HepG2 (cell line): Measurements from ENCODE around the gene SH3GL1. TPM values are rescaled to one million over a fixed set of nuclear protein-coding genes. Genes with fewer than 3 reads are reported as not detected.
A peak's percentile ranks its signal among the peaks of the same experiment; 100 is the strongest.

ENCODE experiments used
- ATAD3A ChIP-seq: sonication (generic); formaldehyde crosslinking; IDR thresholded peaks from 2 replicates; pipeline ENCODE4 v1.4.0; 2020; ENCODE audit warnings: missing genetic modification reagents
- BORCS8-MEF2B ChIP-seq: sonication (generic); formaldehyde crosslinking; IDR thresholded peaks from 2 replicates; pipeline ENCODE4 v1.8.0; 2022; ENCODE audit warnings: mild to moderate bottlenecking, missing genetic modification reagents
- CBX2 ChIP-seq, 2 experiments: fragments of 200-600 bp in 1 of 2; sonication (generic); formaldehyde crosslinking in 1 of 2; IDR thresholded peaks; 2 replicates each; pipeline versions ENCODE4 v1.7.0 to v1.8.1; 2018 to 2022; ENCODE audit warnings: low read depth in 2 of 2, low read length in 1 of 2, mild to moderate bottlenecking in 1 of 2, missing genetic modification reagents in 1 of 2
- CREM ChIP-seq, 2 experiments: sonication (generic) in 1 of 2; formaldehyde crosslinking in 1 of 2; IDR thresholded peaks; 2 replicates each; pipeline versions ENCODE4 v1.4.0 to v1.6.1; 2016 to 2020; ENCODE audit warnings: antibody characterized with exemption in 1 of 2, mild to moderate bottlenecking in 1 of 2, missing genetic modification reagents in 1 of 2
- FOSL2 ChIP-seq: sonication (generic); formaldehyde crosslinking; IDR thresholded peaks from 2 replicates; pipeline ENCODE4 v1.4.0; 2020; ENCODE audit warnings: missing genetic modification reagents
- FOXP1 ChIP-seq, 2 experiments: fragments of 450-650 bp in 1 of 2; IDR thresholded peaks; 2 replicates each; pipeline ENCODE4 v1.6.1; 2017 to 2018; ENCODE audit warnings: antibody characterized with exemption in 1 of 2
- HNF4A ChIP-seq: sonication (generic); formaldehyde crosslinking; IDR thresholded peaks from 2 replicates; pipeline ENCODE4 v1.4.0; 2020; ENCODE audit warnings: missing genetic modification reagents
- HOXD1 ChIP-seq: sonication (generic); formaldehyde crosslinking; IDR thresholded peaks from 2 replicates; pipeline ENCODE4 v1.5.0; 2020; ENCODE audit warnings: missing genetic modification reagents
- KDM6A ChIP-seq: IDR thresholded peaks from 2 replicates; pipeline ENCODE4 v1.6.1; 2016; ENCODE audit warnings: low read depth
- NBN ChIP-seq: fragments of 450-650 bp; conservative IDR thresholded peaks from 2 replicates; pipeline ENCODE4 v1.6.1; 2017
- NFIC ChIP-seq: IDR thresholded peaks from 2 replicates; pipeline ENCODE4 v1.6.1; 2012; ENCODE audit warnings: mild to moderate bottlenecking, low read length, inconsistent platforms
- NFKB2 ChIP-seq: sonication (generic); formaldehyde crosslinking; IDR thresholded peaks from 2 replicates; pipeline ENCODE4 v1.4.0; 2020; ENCODE audit warnings: missing genetic modification reagents, borderline replicate concordance
- NPAS2 ChIP-seq: sonication (generic); formaldehyde crosslinking; IDR thresholded peaks from 2 replicates; pipeline ENCODE4 v1.8.0; 2022; ENCODE audit warnings: mild to moderate bottlenecking, missing genetic modification reagents, borderline replicate concordance
- PRMT3 ChIP-seq: sonication (generic); formaldehyde crosslinking; IDR thresholded peaks from 2 replicates; pipeline ENCODE4 v1.8.1; 2022; ENCODE audit warnings: low read depth, mild to moderate bottlenecking, moderate library complexity, missing genetic modification reagents, borderline replicate concordance
- RFX3 ChIP-seq: IDR thresholded peaks from 2 replicates; pipeline ENCODE4 v1.6.1; 2016; ENCODE audit warnings: missing biosample characterization, missing genetic modification reagents
- SMARCC2 ChIP-seq: fragments of 450-650 bp; IDR thresholded peaks from 2 replicates; pipeline ENCODE4 v1.6.1; 2017; ENCODE audit warnings: antibody characterized with exemption, mild to moderate bottlenecking
- TCF7 ChIP-seq: sonication (generic); IDR thresholded peaks from 2 replicates; pipeline ENCODE4 v1.6.1; 2016; ENCODE audit warnings: antibody characterized with exemption, low read depth
- THAP7 ChIP-seq: sonication (generic); formaldehyde crosslinking; IDR thresholded peaks from 2 replicates; pipeline ENCODE4 v1.8.1; 2023; ENCODE audit warnings: mild to moderate bottlenecking, missing genetic modification reagents
- ZBTB1 ChIP-seq: sonication (generic); formaldehyde crosslinking; IDR thresholded peaks from 2 replicates; pipeline ENCODE4 v1.4.0; 2020; ENCODE audit warnings: missing genetic modification reagents, borderline replicate concordance
- ZBTB4 ChIP-seq: sonication (generic); formaldehyde crosslinking; IDR thresholded peaks from 2 replicates; pipeline ENCODE4 v1.4.0; 2020; ENCODE audit warnings: missing genetic modification reagents, mild to moderate bottlenecking, borderline replicate concordance
- ZNF143 ChIP-seq: sonication (generic); formaldehyde crosslinking; IDR thresholded peaks from 2 replicates; pipeline ENCODE4 v1.4.0; 2020; ENCODE audit warnings: missing genetic modification reagents
- ZNF207 ChIP-seq: fragments of 450-650 bp; IDR thresholded peaks from 2 replicates; pipeline ENCODE4 v1.6.1; 2016; ENCODE audit warnings: antibody characterized with exemption, borderline replicate concordance
- ZNF367 ChIP-seq: sonication (generic); formaldehyde crosslinking; IDR thresholded peaks from 2 replicates; pipeline ENCODE4 v1.4.0; 2020; ENCODE audit warnings: missing genetic modification reagents, borderline replicate concordance
- ZNF703 ChIP-seq: sonication (generic); formaldehyde crosslinking; IDR thresholded peaks from 2 replicates; pipeline ENCODE4 v1.5.1; 2020; ENCODE audit warnings: missing genetic modification reagents, mild to moderate bottlenecking, moderate library complexity, borderline replicate concordance
- ZNF710 ChIP-seq: sonication (generic); formaldehyde crosslinking; IDR thresholded peaks from 2 replicates; pipeline ENCODE4 v1.5.0; 2020; ENCODE audit warnings: mild to moderate bottlenecking, missing genetic modification reagents, borderline replicate concordance
- ZSCAN12 ChIP-seq: sonication (generic); formaldehyde crosslinking; IDR thresholded peaks from 2 replicates; pipeline ENCODE4 v1.9.0; 2021; ENCODE audit warnings: mild to moderate bottlenecking, missing genetic modification reagents
- polyA plus RNA-seq, 8 experiments: library from polyadenylated mRNA; depleted of rRNA in 3 of 8; stranded (reverse) in 7 of 8; unstranded in 1 of 8; fragments of >200 nt; fragmentation: Illumina TruSeq in 4 of 8; extraction: Trizol in 4 of 8; gene quantifications; 2 replicates each; pipeline versions ENCODE4 v1.2.1 to v1.2.3, GENCODE V29; 2011 to 2016; ENCODE audit warnings: low read depth in 4 of 8, missing spikeins in 1 of 8, mixed read lengths in 1 of 8; ENCODE audit not compliant: insufficient read depth in 1 of 8
- total RNA-seq, 5 experiments: library from RNA; depleted of rRNA; stranded (reverse); fragments of >200 nt; fragmentation: Illumina TruSeq; extraction: Trizol; gene quantifications; 2 replicates each; pipeline ENCODE4 v1.2.3, GENCODE V29; 2016; ENCODE audit warnings: low read depth in 1 of 5

The SH3GL1 gene
- total and polyA plus RNA-seq, 2 of the 13 experiments (the other 11 are each of a cell fraction or from before 2014, with no cell fraction given): 33.0 to 45.1 TPM

GRCh38 chr19:4374498-4375163, 25.7 kb downstream of the SH3GL1 start (continued):
- TF ChIP-seq ZBTB4 (CRISPR knock-in tag) (peak; percentile 91), CREM (IDR thresholded peaks at IDR 0.05) (no peak), CREM (CRISPR knock-in tag; IDR thresholded peaks at IDR 0.05) (no peak), KDM6A (peak; percentile 64; the same call in 1 of the 2 replicates), ZNF143 (CRISPR knock-in tag) (no peak), FOXP1 (IDR thresholded peaks at IDR 0.05) (no peak), FOXP1 (CRISPR knock-in tag; IDR thresholded peaks at IDR 0.05) (0 out of 2 replicates have a peak, but pooled peaks have one; percentile 22), PRMT3 (CRISPR knock-in tag) (no peak), SMARCC2 (no peak), RFX3 (CRISPR knock-in tag) (0 out of 2 replicates have a peak, but pooled peaks have one; percentile 24), HNF4A (CRISPR knock-in tag) (peak; percentile 60), BORCS8-MEF2B (peak; percentile 74), ZNF367 (CRISPR knock-in tag) (no peak), ZSCAN12 (CRISPR knock-in tag) (no peak), THAP7 (no peak), CBX2 (IDR thresholded peaks at IDR 0.05; ENCODE audit: low read depth, low read length) (no peak), CBX2 (CRISPR knock-in tag; IDR thresholded peaks at IDR 0.05; ENCODE audit: low read depth) (no peak), NFIC (no peak), HOXD1 (no peak), NPAS2 (CRISPR knock-in tag) (no peak), ZNF703 (peak; percentile 52; the same call in 1 of the 2 replicates), ZBTB1 (CRISPR knock-in tag) (no peak), TCF7 (no peak), NBN (no peak), FOSL2 (CRISPR knock-in tag) (peak; percentile 99), NFKB2 (CRISPR knock-in tag) (0 out of 2 replicates have a peak, but pooled peaks have one; percentile 72), ZNF710 (CRISPR knock-in tag) (peak; percentile 64), ATAD3A (CRISPR knock-in tag) (no peak), ZNF207 (no peak)
